NB4 (cell line): ENCODE data around the gene SLC12A6.
"Not testable (repeated sequence)": the region's sequence is repeated elsewhere in the genome, so short reads cannot be mapped to it uniquely, and the experiment has no call there.

Source experiments
- MAX ChIP-seq: IDR thresholded peaks from 2 replicates; pipeline ENCODE4 v1.6.1; 2011; ENCODE audit warnings: low read depth, low read length
- POLR2A ChIP-seq: IDR thresholded peaks from 2 replicates; pipeline ENCODE4 v1.6.1; 2011; ENCODE audit warnings: mild to moderate bottlenecking; ENCODE audit not compliant: insufficient read length; ENCODE audit errors: extremely low read depth
- TF ChIP-seq, protein P1 (sequence below): IDR thresholded peaks from one replicate; pipeline ENCODE4 v1.5.1; 2012; ENCODE audit warnings: low read depth, low read length

DNA sequence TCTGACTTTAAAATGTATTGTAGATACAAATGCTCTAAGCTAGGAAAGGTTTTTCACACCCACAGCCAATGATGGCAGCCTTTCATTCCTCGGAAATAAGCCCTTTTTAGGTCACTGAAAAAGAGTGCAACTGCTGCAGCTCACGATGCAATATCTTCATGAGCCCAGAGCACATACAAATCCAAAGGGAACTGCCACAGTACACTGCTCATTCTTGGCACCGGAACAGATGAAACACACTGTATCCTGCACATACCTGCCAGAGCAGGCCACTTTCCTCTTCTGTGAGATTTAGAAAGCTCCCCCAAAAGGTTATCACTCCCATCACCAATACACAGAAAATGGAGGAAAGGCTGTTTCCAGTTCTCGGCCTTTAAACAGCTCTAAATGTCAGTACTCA, 42.9 kb upstream of the SLC12A6 start:
- TF ChIP-seq, protein P1, sequence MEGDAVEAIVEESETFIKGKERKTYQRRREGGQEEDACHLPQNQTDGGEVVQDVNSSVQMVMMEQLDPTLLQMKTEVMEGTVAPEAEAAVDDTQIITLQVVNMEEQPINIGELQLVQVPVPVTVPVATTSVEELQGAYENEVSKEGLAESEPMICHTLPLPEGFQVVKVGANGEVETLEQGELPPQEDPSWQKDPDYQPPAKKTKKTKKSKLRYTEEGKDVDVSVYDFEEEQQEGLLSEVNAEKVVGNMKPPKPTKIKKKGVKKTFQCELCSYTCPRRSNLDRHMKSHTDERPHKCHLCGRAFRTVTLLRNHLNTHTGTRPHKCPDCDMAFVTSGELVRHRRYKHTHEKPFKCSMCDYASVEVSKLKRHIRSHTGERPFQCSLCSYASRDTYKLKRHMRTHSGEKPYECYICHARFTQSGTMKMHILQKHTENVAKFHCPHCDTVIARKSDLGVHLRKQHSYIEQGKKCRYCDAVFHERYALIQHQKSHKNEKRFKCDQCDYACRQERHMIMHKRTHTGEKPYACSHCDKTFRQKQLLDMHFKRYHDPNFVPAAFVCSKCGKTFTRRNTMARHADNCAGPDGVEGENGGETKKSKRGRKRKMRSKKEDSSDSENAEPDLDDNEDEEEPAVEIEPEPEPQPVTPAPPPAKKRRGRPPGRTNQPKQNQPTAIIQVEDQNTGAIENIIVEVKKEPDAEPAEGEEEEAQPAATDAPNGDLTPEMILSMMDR = not testable (repeated sequence)
- TF ChIP-seq POLR2A, MAX: not testable (repeated sequence)
